Measurements from ENCODE around the gene PAPPA.

Gene PAPPA

GRCh38 chr9:116232424-116233159 lies 79.0 kb downstream of the PAPPA start:
- peak; percentile 2 for DNase-seq

GRCh38 chr9:116233160-116233530 lies 79.6 kb downstream of the PAPPA start:
- no peak for DNase-seq

GRCh38 chr9:116234081-116234480 lies 80.5 kb downstream of the PAPPA start:
- DNase-seq: no peak

GRCh38 chr9:116236979-116237378 lies 83.4 kb downstream of the PAPPA start:
- DNase-seq: no peak

GRCh38 chr9:116237456-116237855 lies 83.9 kb downstream of the PAPPA start:
- DNase-seq: no peak

- DNase-seq: no peak
Observed at GRCh38 chr9:116238225-116238624, 84.6 kb downstream of the PAPPA start.

- DNase-seq: no peak
Observed at GRCh38 chr9:116238776-116239340, 85.3 kb downstream of the PAPPA start.

GRCh38 chr9:116243708-116244107 lies 90.1 kb downstream of the PAPPA start:
- no peak for DNase-seq

- DNase-seq: no peak
Observed at GRCh38 chr9:116247284-116247683, 93.7 kb downstream of the PAPPA start.

GRCh38 chr9:116247791-116248374 lies 94.3 kb downstream of the PAPPA start:
- DNase-seq: no peak

GRCh38 chr9:116250891-116251290 lies 97.3 kb downstream of the PAPPA start:
- DNase-seq: no peak

GRCh38 chr9:116251366-116251765 lies 97.8 kb downstream of the PAPPA start:
- DNase-seq: no peak

- no peak for DNase-seq
Observed at GRCh38 chr9:116260531-116260930, 106.9 kb downstream of the PAPPA start.

- no peak for DNase-seq
Observed at GRCh38 chr9:116262448-116262847, 108.9 kb downstream of the PAPPA start.

- no peak for DNase-seq
Observed at GRCh38 chr9:116264361-116264760, 110.8 kb downstream of the PAPPA start.

- DNase-seq: no peak
Observed at GRCh38 chr9:116267021-116267420, 113.4 kb downstream of the PAPPA start.

- DNase-seq: no peak
Observed at GRCh38 chr9:116269250-116269649, 115.7 kb downstream of the PAPPA start.

- DNase-seq: no peak
Observed at GRCh38 chr9:116270546-116270945, 117.0 kb downstream of the PAPPA start.

GRCh38 chr9:116271340-116271739 lies 117.7 kb downstream of the PAPPA start:
- no peak for DNase-seq

- DNase-seq: no peak
Observed at GRCh38 chr9:116271991-116272390, 118.4 kb downstream of the PAPPA start.

- DNase-seq: no peak
Observed at GRCh38 chr9:116274293-116274692, 120.7 kb downstream of the PAPPA start.

GRCh38 chr9:116275418-116276195 lies 122.0 kb downstream of the PAPPA start:
- no peak for DNase-seq

- DNase-seq: no peak
Observed at GRCh38 chr9:116276196-116276493, 122.6 kb downstream of the PAPPA start.

- no peak for DNase-seq
Observed at GRCh38 chr9:116276651-116277121, 123.1 kb downstream of the PAPPA start.
